A172 (cell line): Measurements from ENCODE around the gene HEXIM1. TPM values are rescaled to one million over a fixed set of nuclear protein-coding genes. Genes with fewer than 3 reads are reported as not detected.
A peak's percentile ranks its signal among the peaks of the same experiment; 100 is the strongest.

Source experiments
- DNase-seq: peaks from one replicate; pipeline ENCODE4 v3.0.0-alpha.2; 2015; ENCODE audit warnings: low spot score
- total RNA-seq: library from RNA; depleted of rRNA; stranded (reverse); fragments of >200 nt; shearing (Covaris generic); gene quantifications from 2 replicates; pipeline ENCODE4 v1.2.3, GENCODE V29; 2014

Gene HEXIM1
- total RNA-seq, 1 experiment from 2014 or later: 8.4 TPM

GRCh38 chr17:45129426-45129939 is 18.8 kb upstream of the HEXIM1 start:
- peak; percentile 74 for DNase-seq

- peak; percentile 88 for DNase-seq
Measured at GRCh38 chr17:45129940-45130680, 18.2 kb upstream of the HEXIM1 start.

- DNase-seq: no peak
Measured at GRCh38 chr17:45130681-45131615, 17.3 kb upstream of the HEXIM1 start.

- DNase-seq: no peak
Measured at GRCh38 chr17:45131616-45132319, 16.5 kb upstream of the HEXIM1 start.

GRCh38 chr17:45132320-45132571 is 16.0 kb upstream of the HEXIM1 start, which contains the start of gene PLCD3:
PLCD3 (minus strand) TSS chr17:45132515; CDS start chr17:45132410, 105 bp downstream.
- no peak for DNase-seq

GRCh38 chr17:45132572-45133463 is 15.5 kb upstream of the HEXIM1 start:
- DNase-seq: peak; percentile 83

GRCh38 chr17:45135192-45135977 is 12.9 kb upstream of the HEXIM1 start, which contains the start of gene ACBD4:
ACBD4 (plus strand) TSS chr17:45135687; CDS start chr17:45136145, 458 bp downstream.
- peak; percentile 97 for DNase-seq

- DNase-seq: no peak
Measured at GRCh38 chr17:45135978-45136791, 12.1 kb upstream of the HEXIM1 start.

GRCh38 chr17:45136846-45137560 is 11.3 kb upstream of the HEXIM1 start:
- DNase-seq: no peak

- DNase-seq: no peak
Measured at GRCh38 chr17:45137561-45138305, 10.5 kb upstream of the HEXIM1 start.

- no peak for DNase-seq
Measured at GRCh38 chr17:45138911-45139532, 9.3 kb upstream of the HEXIM1 start.

GRCh38 chr17:45139533-45139920 is 8.7 kb upstream of the HEXIM1 start:
- no peak for DNase-seq

- DNase-seq: no peak
Measured at GRCh38 chr17:45143094-45143670, 5.1 kb upstream of the HEXIM1 start.

- no peak for DNase-seq
Measured at GRCh38 chr17:45143767-45144198, 4.5 kb upstream of the HEXIM1 start.

GRCh38 chr17:45144199-45145034 is 3.9 kb upstream of the HEXIM1 start:
- no peak for DNase-seq

GRCh38 chr17:45145035-45145389 is 3.3 kb upstream of the HEXIM1 start:
- no peak for DNase-seq
